RWPE2 (cell line): ENCODE data around the gene COX5A.
A peak's percentile ranks its signal among the peaks of the same experiment; 100 is the strongest.

ENCODE experiments used
- ATAC-seq: fragments of 200-7000 bp; cut with Tn5 transposase; 3 replicates; pipeline ENCODE4 v1.9.1; 2021; ENCODE audit warnings: low read depth
- DNase-seq: peaks from one replicate; pipeline ENCODE4 v3.0.0-alpha.2; 2020; ENCODE audit warnings: low spot score
- H3K27ac ChIP-seq: fragments of 450-650 bp; 2 replicates; pipeline ENCODE4 v1.5.1; 2017; ENCODE audit warnings: mild to moderate bottlenecking; ENCODE audit not compliant: poor library complexity, severe bottlenecking
- H3K27me3 ChIP-seq: fragments of 250-450 bp; sonication (Bioruptor Pico); 2 replicates; pipeline ENCODE4 v1.5.1; 2021; ENCODE audit warnings: mild to moderate bottlenecking, moderate library complexity; ENCODE audit not compliant: insufficient read depth, poor library complexity, severe bottlenecking
- H3K36me3 ChIP-seq: fragments of 250-450 bp; sonication (Bioruptor Pico); 2 replicates; pipeline ENCODE4 v1.5.1; 2020; ENCODE audit warnings: low read depth, mild to moderate bottlenecking, moderate library complexity
- H3K4me1 ChIP-seq: fragments of 250-450 bp; sonication (Bioruptor Pico); 2 replicates; pipeline ENCODE4 v1.5.1; 2021; ENCODE audit warnings: mild to moderate bottlenecking, moderate library complexity; ENCODE audit not compliant: insufficient read depth, poor library complexity, severe bottlenecking
- H3K4me3 ChIP-seq: fragments of 250-450 bp; sonication (Bioruptor Pico); 2 replicates; pipeline ENCODE4 v1.5.1; 2021; ENCODE audit warnings: mild to moderate bottlenecking, moderate library complexity; ENCODE audit not compliant: severe bottlenecking
- H3K9me3 ChIP-seq: fragments of 250-450 bp; sonication (Bioruptor Pico); 2 replicates; pipeline ENCODE4 v1.5.1; 2021; ENCODE audit warnings: mild to moderate bottlenecking, moderate library complexity; ENCODE audit not compliant: severe bottlenecking
- TF ChIP-seq, protein P1 (sequence below): fragments of 450-650 bp; IDR thresholded peaks from one replicate; pipeline ENCODE4 v1.5.1; 2017; ENCODE audit warnings: mild to moderate bottlenecking, moderate library complexity; ENCODE audit not compliant: poor library complexity, severe bottlenecking

COX5A gene

DNA sequence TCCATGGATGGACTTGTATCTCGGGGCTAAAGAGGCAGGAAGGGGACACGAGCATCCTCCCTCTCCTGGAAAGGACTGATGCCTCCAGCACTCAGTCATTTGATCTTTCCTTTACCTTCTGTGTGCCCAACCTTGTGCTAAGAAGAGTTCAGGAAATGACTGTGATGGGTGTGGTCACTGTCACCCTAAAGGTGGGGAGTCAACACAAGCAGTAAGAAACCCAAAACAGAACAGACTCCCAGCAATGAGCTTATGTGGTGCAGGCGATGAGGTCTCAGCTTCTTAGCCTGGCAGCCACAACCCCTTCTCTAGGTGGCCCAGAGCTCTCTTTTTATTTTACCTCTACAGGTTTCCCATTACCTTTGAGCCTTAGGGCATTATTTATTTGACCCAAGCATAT, 44.2 kb downstream of the COX5A start:
- Histone ChIP-seq H3K27me3 (no peaks in the 10 kb centered on the region), H3K9me3 (no peaks in the 10 kb centered on the region), H3K27ac (no peak overlapping the region), H3K36me3 (peaks cover 42% of the 10 kb centered on the region), H3K4me3 (no peak overlapping the region), H3K4me1 (peaks cover 8% of the 10 kb centered on the region)
- ATAC-seq, result no peak
- no peak for DNase-seq
- TF ChIP-seq, protein P1, sequence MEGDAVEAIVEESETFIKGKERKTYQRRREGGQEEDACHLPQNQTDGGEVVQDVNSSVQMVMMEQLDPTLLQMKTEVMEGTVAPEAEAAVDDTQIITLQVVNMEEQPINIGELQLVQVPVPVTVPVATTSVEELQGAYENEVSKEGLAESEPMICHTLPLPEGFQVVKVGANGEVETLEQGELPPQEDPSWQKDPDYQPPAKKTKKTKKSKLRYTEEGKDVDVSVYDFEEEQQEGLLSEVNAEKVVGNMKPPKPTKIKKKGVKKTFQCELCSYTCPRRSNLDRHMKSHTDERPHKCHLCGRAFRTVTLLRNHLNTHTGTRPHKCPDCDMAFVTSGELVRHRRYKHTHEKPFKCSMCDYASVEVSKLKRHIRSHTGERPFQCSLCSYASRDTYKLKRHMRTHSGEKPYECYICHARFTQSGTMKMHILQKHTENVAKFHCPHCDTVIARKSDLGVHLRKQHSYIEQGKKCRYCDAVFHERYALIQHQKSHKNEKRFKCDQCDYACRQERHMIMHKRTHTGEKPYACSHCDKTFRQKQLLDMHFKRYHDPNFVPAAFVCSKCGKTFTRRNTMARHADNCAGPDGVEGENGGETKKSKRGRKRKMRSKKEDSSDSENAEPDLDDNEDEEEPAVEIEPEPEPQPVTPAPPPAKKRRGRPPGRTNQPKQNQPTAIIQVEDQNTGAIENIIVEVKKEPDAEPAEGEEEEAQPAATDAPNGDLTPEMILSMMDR, result no peak

DNA sequence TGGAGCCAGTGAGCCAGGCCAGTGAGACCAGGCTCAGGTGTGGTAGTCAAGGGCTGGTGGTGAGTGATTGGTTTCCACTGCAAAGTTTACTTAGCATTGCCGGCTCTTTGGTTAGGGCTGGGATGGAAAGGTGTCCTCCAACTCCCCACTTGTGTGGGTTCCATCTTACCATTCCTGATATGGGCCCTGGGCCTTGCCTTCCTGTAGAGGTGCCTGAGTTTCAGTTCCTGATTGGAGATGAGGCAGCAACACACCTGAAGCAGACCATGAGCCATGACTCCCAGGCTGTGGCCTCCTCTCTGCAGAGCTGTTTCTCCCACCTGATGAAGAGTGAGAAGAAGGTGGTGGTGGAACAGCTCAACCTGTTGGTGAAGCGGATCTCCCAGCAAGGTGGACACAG, 44.9 kb downstream of the COX5A start:
- Histone ChIP-seq H3K4me3 (no peak overlapping the region), H3K36me3 (peaks cover 42% of the 10 kb centered on the region), H3K27ac (no peak overlapping the region), H3K9me3 (no peaks in the 10 kb centered on the region), H3K27me3 (no peaks in the 10 kb centered on the region), H3K4me1 (peaks cover 8% of the 10 kb centered on the region)
- DNase-seq (no peak), ATAC-seq (no peak)
- TF ChIP-seq, protein P1, result no peak

DNA sequence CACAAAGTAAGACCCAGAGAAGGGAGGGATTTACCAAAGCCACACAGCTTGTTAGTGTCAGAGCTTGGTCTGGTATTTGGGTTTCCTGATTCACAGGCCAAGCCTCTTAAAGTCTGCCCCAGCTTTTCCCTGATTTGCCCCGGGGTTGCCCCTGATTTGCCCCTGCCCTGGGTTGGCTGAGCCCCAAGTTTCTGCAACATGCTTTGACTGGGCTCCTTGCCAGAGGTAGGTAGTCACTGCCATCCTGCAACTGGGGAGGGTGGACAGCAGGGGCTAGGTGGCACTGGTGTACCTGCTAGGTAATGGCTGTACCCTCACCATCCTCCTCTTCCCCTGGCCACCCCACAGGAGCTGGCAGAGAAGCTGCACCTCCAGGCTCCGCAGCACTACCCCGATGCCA, 45.6 kb downstream of the COX5A start:
- Histone ChIP-seq H3K4me1 (peaks cover 8% of the 10 kb centered on the region), H3K27ac (no peak overlapping the region), H3K36me3 (peaks cover 42% of the 10 kb centered on the region), H3K9me3 (no peaks in the 10 kb centered on the region), H3K4me3 (no peak overlapping the region), H3K27me3 (no peaks in the 10 kb centered on the region)
- ATAC-seq (no peak), DNase-seq (no peak)
- TF ChIP-seq, protein P1, result no peak

DNA sequence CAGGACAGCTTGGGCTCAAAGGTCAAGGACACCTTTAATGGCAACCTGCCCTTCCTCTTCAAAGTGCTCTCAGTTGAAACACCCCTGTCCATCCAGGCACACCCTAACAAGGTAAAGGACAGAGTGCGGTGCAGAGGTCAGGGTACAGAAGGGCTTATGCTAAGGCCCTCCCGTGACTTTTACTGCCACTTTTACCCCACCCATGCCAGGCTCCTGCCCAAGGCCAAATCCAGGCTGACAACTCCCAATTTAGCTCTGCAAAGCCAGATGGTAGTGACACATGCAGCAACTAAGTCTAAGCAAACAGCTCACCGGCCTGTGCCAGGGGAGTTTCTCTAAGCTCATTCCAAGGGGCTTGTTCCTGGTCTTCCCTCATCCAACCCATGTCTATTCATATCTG, 46.4 kb downstream of the COX5A start:
- DNase-seq, result no peak
- no peak overlapping the region for H3K27ac ChIP-seq
- H3K4me3 ChIP-seq, result no peak overlapping the region

DNA sequence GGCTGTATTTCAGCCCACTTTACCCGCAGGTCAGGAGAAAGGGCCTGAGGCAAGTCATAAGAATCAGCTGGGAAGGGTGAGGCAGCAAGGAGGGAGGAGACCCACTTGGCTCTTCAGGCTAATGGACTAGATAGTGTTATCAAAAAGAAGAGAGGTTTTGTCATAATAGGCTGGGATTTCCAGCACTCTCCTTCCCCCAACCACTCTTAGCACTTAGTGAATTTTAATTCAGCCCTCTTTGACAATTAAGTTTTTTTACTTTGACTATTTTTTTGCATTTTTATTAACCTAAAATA, 47.3 kb downstream of the COX5A start:
- Histone ChIP-seq H3K27ac (peak overlapping the region; percentile 37), H3K4me3 (peak overlapping the region; percentile 87), H3K4me1 (peaks cover 8% of the 10 kb centered on the region), H3K36me3 (peaks cover 30% of the 10 kb centered on the region), H3K9me3 (no peaks in the 10 kb centered on the region), H3K27me3 (no peaks in the 10 kb centered on the region)
- no peak for DNase-seq
- TF ChIP-seq, protein P1, result no peak
- ATAC-seq, result no peak; the same call in 2 of the 3 replicates

More for the DNA sequence above, 46.4 kb downstream of the COX5A start:
- Histone ChIP-seq H3K9me3 (no peaks in the 10 kb centered on the region), H3K4me1 (peaks cover 8% of the 10 kb centered on the region), H3K27me3 (no peaks in the 10 kb centered on the region), H3K36me3 (peaks cover 33% of the 10 kb centered on the region)
- ATAC-seq, result no peak
- TF ChIP-seq, protein P1, result no peak
